NCI-H2171 (cell line): Measurements from ENCODE around the gene EMP1.
A peak's percentile ranks its signal among the peaks of the same experiment; 100 is the strongest.

Experiments
- DNase-seq: peaks from one replicate; lab custom pipeline; 2025; lab: John Stamatoyannopoulos, UW

EMP1 gene

DNA sequence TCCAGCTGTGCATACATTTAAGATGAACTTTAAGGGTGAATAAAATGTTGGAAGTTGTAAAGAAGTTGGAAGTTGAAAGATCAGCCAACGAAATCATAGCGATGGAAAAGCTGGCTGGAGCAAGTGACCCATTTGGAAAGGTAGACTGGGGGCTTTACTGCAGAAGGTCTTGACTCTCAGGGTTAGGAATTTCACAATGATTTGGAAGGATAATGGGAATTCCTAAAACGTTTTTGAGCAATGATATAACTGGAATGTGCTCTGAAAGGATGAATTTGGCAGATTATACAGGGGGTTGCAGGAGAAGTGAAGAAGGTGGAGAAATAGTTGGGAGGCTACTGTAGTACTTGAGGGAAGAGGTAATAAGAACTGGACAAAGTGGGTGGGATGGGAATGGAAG, 27.4 kb downstream of the EMP1 start:
- DNase-seq: no peak

DNA sequence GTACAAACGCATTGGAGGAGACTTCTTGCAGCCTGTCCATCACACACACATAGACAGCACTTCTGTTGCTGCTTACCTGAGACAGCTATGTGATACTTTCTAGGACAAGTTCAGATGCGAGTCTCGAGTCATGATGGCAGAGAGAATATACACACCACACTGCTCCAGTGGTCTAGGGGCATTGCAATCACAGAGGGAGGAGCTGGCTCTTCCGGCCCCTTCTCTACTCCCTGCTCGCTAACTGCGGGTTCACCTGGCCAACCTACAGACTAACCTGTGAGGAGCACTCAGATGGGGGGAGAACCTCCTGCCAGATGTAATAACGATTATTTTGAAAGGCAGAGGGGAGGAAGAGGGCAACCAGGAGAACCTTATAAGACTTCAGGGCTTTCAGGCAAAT, 30.7 kb downstream of the EMP1 start:
- no peak for DNase-seq

DNA sequence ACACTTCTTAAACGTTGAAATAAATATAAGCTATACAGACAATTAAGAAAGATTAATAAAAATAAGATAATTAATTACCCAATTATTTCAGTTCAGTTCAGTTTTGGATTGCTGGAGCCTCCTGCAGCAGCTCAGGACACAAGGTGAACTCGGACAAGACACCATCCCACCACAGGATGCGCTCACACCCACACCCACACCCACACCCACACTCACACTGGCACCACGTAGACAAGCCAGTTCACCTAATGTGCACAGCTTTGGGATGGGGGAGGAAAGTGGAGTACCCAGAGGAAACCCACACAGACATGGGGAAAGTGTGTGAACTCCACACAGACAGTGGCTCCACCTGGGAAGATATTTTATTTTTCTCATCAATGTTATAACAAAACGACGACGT, 32.1 kb downstream of the EMP1 start:
- DNase-seq: no peak

DNA sequence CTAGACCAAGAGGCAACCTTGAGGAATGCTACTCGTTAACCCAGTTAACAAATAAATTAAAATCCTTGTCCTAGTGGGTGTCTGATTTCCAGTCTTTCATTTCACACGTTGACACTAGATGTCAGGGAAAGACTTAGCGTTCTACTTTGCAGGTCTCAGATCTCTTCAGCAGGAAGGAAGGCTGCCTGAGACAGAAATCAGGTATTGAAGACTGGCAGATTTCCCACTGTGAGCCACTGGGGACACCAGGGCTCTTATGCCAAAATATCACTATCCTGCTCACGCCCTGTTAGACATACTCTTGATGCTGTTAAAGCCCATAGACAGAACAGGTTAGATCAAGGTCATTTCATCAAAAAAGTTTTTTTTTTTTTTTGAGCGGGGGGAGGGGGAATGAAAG, 33.0 kb downstream of the EMP1 start:
- DNase-seq: peak; percentile 11

DNA sequence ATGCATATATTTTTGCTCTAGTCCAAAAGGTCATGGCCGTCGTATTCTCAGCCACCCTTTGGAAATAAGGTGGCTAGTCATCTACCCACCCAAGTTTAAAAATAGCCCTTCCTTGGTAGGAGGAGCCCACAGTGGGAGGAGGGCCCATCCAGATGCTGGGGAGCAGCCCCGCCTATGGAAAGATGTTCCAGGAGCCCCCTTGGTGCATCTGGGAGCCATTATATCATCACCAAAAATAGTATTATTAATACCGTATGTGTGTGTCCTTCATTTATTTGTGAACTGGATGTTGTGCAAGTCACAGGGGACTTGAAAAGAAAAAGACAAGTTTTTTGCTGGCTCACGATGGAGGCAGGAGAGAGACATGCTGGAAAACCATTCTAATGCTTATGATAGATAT, 34.0 kb downstream of the EMP1 start:
- no peak for DNase-seq

DNA sequence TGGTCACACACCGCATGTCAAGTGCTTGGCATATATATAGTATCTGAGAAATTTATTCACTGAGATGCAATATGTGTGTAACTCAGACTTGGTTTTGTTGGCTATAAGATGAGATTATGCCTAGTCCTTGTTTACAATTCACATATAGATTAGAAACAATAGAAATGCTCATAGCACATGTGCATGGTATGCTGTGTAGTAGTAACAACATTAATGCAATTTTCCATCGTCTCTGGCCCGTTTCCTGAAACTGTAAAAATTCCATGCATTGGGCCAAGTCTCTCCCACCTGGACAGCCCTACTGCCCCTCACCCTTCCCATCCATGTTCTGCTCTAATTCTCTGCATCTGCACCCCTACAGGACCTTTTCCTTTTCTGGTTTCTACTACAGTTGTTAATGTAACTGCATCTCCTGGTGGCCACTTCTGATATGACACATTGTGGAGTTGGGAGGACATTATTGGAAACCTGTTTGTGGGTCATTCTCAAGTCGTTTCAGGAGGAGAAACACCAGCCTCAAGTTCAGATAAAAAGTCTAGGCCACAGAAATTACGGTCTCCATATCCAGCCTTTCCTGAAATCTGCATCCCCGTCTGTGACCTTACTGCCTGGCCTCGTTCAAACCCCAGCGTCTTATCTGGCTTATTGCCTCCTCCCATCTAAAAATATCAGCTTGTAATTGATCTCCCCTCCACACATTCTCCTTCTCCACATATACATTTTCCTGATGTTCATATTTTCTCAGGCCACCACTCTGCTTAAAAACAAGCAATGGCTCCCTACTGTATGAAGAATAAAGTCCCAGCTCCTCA, 37.5 kb downstream of the EMP1 start:
- DNase-seq: no peak

DNA sequence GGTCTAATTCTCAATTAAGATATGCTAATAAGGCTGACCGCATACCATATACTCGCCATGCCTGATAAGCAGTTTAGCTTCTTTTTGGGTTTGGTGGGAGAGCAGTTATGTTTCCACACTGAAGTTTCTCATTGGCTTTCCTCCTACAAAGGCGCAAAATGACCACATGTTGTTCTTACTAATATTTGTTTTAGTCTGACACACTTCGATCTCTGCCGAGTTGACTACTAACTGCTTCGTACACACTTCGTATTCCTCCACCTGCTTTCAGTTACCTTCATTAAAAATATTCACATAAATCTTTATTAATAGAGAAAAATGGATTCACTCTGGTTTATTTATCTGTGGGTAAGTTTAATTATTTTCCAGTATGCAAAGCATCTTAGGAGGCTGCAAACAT, 41.7 kb downstream of the EMP1 start:
- no peak for DNase-seq

DNA sequence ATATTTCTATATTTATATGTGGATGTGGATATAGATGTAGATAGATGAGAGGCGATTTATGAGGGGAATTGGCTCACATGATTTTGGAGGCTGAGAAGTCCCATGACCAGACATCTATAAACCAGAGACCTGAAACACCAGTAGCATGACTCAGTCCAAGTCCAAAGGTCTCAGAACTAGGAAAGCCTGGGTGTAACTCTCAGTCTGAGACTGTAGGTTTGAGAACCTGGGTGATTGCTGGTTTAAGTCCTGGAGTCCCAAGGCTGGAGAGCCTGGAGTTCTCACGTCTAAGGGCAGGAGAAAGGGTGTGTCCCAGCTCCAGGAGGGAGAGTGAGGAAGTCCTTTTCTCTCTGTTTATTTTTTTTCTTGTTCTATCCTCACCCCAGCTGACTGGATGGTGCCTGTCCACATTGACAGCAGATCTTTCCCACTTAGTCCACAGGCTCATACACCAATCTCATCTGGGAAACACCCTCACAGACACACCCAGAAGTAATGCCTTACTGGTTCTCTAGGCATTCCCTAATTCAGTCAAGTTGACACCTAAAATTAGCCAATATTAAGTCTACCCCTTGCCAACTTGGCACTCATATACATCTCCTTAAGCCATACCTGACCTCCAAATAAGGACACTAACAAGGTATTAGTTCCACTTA, 45.4 kb downstream of the EMP1 start:
- DNase-seq: no peak

DNA sequence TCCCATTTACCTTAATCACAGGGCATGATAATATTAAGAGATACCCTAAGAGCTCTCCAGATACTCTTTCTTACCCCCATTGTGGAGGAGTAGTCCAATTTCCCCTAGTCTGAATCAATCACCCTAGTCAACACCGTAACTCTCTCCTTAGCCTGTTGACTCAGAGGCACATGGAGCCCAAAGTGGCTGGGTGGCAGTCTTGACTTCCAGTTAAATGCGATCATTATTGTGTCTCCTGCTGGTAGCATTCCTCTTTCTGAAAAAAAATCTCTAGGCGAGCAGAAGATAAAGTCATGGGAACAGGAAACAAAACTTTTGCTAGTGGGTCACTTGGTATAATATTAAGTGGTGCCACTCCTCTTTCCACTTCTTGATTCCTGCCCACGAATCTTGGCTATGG, 46.4 kb downstream of the EMP1 start:
- DNase-seq: no peak

DNA sequence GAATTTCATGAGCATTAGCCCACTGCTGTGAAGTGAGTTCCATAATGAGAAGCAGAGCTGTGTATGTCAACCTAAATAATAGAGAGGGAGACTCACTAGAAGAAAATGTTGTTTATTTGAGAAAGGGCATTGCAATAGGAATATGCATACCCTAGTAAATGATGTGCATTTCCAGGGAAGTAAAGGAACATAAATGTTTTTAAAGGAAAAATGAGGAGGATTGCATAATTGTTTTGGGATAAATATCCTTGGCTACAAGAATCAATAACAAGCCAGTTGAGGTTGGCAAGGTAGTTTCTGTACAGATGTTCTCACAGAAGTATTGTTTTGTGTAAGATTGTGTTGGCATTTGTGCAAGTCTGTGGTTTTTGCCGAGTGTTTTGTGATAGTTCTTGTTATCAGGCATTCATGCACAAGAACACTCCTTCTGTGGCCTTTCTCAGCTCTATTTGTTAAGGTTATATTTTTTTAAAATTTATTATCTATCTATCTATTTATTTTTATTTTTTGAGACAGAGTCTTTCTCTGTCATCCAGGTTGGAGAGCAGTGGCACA, 47.1 kb downstream of the EMP1 start:
- no peak for DNase-seq

DNA sequence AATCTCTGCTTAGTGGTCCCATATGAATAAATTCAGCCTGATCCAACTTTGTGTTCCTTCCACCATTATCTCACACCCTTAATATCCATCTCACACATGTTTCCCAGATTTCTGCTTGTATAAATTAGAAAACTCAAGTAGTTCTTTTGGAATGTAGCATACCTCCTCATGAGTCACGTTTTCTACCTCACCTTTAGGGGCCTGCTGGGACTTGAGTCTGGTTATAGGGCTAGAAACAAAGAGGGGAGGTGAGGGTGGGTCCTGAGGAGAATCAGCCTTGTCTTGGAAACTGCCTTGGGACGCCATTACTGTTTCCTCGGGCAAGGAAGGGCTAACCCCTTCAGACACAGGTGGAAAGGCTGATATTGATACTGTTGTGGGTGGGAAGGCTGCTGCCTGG, 51.1 kb downstream of the EMP1 start:
- DNase-seq: no peak

DNA sequence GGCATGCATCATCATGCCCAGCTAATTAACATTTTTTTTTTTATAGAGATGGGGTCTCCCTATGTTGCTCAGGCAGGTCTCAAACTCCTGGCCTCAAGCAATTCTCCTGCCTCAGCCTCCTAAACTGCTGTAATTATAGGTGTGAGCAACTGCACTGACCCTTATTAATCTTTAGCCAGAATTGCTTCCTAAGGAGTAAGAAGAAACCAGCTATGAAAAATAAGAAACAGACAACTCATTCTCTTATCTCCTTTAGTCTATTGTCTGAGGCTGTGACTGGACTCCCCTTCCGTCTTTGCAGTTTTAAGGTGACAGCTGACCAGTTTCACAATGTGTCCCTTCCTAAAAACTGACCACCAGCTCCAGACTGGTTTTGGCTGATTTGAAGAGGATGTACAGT, 52.4 kb downstream of the EMP1 start:
- DNase-seq: no peak

DNA sequence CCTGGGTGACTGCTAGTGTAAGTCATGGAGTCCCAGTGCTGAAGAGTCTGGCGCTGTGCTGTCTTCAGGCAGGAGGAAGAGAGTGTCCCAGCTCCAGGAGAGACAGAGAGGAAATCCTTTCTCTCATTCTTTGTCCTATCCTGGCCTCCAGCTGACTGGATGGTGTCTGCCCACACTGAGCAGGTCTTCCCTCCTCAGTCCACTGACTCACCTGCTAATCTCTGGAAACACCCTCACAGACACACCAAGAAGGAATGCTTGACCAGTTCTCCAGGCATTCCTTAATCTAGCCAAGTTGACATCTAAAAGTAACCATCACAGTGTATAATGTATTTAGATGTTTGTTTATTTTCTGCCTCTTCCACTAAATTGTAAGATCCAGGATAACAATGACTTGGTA, 53.9 kb downstream of the EMP1 start:
- DNase-seq: no peak

DNA sequence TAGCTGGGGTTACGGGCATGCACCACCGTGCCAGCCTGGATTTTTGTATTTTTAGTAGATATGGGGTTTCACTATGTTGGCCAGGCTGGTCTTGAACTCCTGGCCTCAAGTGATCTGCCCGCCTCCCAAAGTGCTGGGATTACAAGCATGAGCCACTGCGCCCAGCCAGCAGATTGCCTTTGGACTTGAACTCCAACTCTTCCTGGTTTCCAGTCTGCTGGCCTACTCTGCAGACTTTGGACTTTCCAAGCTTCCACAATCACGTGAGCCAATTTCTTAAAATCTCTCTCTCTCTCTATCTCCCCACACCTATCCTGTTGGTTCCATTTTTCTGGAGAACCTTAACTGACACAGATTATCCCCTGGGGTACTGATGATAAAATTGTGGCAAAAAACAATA, 55.0 kb downstream of the EMP1 start:
- no peak for DNase-seq

DNA sequence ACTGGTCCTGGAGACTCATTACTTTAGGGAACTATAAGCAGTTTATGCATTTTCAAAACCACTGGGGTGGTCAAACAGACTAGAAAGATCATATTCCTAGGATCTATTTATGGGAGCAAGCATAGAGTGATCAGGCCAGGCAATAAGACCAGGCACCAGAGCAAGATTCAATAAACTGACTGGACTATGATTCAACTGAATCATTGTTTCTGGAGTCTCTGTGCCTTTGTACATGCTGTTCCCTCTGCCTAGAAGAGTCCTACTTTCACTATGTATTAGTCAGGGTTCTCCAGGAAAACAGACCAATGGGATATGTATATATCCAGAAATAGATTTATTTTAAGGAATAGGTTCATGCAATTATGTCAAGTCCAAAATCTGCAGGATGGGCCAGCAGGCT, 55.5 kb downstream of the EMP1 start:
- DNase-seq: no peak

DNA sequence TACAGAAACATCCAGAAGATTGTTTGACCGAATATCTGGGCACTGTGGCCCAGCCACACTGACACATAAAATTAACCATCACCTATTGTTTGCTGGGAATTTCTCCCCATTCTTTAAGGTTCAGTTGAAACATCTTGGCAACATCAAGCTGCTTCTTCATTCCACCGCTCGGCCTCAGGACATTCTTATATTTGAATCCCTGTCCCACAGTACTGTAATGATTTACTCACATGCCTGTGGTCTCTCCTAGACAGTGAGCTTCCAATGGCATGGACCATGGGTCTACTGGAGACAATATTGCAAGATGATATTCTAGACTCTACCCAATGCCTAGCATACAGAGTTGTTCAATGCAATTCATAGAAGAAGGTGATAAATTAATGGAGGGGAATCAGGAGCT, 56.1 kb downstream of the EMP1 start:
- DNase-seq: no peak

DNA sequence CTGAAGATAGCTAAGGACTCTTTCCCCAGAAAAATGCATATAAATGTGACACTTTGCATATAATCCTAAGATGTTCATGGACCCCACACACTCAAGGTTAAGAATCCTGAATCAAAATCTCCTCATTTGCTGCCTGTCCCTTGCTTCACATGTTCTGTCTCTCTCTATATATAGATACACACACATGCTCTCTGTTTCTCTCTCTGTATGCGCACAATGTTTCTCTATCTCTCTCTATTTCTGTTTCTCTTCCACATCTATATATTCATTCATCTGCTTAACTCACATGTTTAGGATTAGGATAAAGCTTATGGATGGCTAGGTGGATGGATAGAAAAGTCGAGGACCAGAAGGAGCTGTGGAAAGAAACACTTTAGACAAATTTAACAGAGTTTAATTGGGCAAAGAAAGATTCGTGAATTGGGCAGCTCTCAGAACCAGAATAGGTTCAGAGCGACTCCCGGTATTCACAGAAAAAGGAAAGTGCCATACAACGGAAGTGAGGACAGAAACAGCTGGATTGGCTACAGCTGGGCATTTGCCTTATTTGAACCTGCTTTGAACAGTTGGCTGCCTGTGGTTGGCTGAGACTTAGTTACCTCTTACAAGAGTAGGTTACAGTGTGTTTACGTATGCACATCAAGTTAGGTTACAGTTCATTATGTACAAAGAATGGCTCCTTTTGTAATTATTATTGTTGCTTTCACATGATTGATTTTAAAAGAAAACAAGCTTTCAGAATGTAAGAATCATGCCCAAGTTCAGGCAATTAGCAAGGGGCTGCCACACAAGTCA, 57.6 kb downstream of the EMP1 start:
- no peak for DNase-seq

DNA sequence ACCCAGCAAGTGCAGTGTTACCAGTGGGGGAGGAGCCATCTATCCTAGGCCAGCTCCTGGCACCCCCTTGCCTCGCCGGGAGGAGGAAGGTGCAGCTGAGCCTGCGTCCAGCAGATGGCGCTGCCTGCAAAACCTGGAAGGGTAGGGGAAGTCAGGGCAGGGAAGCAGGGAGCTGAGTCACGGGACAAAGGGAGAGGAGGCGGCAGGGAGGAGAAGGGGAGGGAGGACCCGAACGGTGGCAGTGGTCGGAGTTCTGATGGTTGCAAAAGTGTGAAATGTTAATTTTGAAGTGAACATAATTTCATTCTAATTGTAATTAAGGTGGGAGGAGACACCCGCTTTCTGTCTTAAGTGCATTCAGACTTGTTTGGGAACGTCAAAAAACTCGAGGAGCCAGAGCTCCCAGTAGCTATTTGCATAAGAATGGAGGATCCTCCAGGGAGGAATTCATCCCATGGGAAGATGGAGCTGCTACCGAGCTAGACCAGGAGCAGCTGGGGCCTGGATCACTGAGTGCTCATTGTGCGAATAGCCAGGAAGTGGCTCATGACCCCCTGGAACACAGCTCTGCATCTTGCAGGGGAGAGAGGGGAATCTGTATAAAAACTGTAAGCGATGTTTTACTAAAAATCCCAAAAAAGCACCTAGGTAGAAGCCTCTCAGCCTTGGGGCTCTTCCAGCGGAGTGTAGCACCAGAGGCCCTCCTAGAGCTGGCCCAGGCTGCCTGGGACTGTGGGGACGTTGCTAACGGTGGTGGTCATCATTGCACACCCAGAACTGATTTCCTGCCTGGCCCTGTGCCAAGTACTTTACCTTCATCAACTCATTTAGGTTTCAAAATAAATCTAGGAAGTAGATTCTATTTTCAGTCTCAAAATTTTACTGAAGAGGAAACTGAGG, 59.5 kb downstream of the EMP1 start:
- peak; percentile 67 for DNase-seq

DNA sequence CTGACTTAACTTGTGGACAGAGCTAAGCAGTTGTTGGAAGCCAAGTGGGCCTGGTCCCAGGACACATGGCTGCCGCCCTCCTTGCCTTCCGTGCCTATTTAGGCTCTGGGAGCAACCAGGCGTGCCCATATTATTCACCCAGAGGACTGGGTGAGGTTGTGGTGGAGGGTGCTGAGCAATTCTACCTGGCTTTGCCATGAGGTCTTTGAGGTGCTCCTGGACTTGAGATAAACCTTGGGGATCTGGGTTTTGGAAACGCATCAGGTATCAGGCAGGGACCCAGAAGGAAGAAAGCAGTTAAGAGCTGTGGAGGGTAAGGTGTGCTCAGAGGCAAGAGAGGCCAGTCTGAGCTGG, 60.1 kb downstream of the EMP1 start:
- DNase-seq: no peak

DNA sequence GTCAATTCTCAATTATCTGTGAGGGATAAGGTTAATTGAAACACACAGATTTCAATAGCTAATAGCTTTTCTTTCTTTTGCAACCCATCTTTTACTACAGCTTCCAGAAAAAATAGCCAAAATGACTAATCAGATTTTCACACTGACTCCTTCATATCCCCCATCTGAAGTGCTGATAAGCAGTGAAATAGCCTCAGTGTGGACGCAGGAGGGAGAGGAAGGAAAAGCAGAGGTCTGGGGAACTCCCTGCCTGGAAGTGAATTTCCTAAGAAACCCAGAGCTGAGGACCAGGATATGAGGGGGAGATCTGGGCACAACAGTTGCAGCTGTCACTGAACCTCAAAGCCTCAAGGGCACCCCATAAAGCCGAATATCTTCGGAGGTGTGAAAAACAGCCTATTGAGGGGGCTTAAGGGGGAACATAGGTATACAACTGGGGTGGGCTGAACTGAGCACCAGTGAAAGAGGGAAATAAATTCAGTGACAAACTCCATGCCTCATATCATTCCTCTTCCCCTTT, 60.9 kb downstream of the EMP1 start:
- DNase-seq: no peak

DNA sequence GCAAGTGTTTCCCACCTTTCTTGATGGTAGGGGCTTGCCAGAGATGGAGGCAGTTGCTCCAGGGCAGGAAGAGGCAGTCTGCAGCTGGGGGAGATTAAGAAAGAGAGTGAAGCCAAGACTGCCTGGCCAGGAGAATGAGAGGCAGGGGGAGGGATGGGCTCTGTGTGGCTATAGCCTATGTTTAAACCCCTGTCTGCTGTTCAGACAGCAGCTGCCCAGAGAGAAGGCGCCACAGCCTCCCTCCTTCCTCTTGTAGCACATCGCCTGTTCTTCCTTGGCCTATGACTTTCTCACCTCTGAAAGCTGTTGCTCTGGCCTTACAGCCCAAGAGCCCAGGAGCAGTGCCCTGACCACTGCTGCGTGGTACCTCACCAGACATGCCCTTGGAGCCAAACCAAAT, 61.7 kb downstream of the EMP1 start:
- DNase-seq: no peak

DNA sequence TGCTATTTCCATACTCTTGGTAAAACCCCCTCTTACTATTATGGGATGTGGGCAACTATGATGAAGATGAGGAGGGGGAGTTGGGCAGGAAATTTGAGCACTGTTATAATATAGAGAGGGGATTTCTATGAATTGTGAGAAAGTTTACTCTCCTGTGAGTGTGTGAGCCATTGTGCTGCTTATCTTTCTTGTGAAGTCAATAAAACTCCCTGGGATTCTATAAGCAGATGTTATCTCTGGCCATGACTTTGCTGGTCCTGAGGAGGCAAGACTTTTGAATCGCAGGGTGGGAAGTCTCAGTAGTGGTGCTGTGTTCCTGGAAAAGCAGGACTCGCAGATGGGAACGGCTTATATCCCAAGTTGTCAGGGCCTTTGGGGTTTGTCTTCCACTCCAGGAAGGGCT, 62.2 kb downstream of the EMP1 start:
- DNase-seq: no peak
